NOMO-1 treated with DMSO at 0.1 percent for 48 hours (cell line): ENCODE data around the gene PIK3R1.

Experiments
- DNase-seq: peaks from one replicate; lab custom pipeline; 2025; ENCODE audit not compliant: unreplicated experiment; lab: John Stamatoyannopoulos, UW

The PIK3R1 gene

DNA sequence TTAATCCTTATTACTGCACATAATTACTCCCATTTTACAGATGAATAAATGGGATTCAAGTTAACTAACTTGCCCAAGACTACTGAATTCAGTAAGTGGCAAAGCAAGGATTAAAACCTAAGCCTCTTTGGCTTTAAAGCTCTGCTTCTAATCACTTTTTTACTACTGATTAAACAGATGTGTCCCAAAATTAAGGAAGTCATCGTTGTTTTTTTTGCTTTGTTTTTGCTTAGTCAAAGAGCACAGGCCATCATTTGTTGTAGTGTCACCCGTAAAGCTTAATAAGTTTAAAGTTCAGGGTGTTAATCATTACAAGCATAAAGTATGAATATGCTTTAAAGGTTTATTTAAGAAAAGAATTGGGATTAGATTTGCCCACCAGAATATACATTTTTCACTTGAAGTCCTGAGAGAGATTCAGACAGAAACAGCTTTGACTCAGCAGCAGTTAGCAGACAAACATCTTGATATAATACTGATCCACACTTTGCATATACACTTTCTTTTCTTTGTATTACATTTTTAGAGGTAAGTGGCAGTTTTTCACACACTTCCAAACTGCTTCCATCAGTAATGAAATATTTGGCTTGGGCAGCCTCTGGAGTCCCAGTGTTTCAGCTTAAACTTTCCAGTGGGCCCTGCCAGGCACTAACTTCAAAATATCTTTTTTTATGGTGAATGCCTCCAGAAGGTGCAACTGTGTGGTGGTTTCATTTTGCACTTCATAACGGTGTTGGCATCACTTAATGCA, 52.7 kb downstream of the PIK3R1 start:
- DNase-seq: no peak

DNA sequence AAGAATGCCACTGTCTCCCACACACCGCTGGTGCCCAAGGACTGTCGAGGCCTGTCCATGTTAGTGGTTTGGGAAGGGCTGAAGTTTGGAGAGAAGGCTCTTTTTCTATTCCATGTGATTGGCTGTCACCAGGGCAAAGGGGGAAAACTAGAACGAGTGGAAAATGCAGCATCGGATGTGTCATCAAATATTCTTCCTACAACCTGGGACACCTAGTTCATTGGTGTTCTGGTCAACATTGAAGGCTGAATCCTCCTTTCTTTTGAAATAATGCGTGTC, 53.2 kb downstream of the PIK3R1 start:
- DNase-seq: no peak

- no peak for DNase-seq
Observed at GRCh38 chr5:68269820-68270219, 54.3 kb downstream of the PIK3R1 start.

DNA sequence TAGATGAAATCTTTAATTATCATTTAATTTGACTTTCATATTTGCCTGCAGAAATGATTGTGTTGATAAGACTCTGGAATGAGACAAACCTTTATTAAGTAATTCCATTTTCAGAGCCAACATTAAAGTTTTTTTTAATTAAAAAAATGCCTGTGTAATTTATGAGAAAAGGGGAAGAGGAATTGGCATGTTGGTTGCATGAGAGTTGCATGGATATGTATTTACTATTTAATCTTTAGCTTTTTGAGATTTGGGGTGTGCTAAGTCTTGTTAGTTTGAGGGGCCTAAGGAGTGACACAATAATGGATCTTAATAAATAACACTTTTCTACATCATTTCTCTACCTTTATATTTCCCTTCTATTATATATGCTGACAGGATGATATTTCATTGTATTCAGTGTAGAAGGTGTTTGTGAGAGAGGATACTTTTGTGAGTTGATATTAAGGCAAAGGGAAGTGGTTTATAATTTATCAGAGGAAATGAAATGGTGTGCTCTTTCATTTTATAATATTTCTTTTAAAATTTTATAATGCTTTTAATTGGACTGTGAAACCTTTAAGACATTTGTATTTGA, 54.9 kb downstream of the PIK3R1 start:
- DNase-seq: no peak

- no peak for DNase-seq
Observed at GRCh38 chr5:68271124-68271523, 55.6 kb downstream of the PIK3R1 start.

GRCh38 chr5:68272289-68272688, 56.7 kb downstream of the PIK3R1 start:
- peak; percentile 27 for DNase-seq

GRCh38 chr5:68273717-68274409, 58.3 kb downstream of the PIK3R1 start:
- DNase-seq: no peak

DNA sequence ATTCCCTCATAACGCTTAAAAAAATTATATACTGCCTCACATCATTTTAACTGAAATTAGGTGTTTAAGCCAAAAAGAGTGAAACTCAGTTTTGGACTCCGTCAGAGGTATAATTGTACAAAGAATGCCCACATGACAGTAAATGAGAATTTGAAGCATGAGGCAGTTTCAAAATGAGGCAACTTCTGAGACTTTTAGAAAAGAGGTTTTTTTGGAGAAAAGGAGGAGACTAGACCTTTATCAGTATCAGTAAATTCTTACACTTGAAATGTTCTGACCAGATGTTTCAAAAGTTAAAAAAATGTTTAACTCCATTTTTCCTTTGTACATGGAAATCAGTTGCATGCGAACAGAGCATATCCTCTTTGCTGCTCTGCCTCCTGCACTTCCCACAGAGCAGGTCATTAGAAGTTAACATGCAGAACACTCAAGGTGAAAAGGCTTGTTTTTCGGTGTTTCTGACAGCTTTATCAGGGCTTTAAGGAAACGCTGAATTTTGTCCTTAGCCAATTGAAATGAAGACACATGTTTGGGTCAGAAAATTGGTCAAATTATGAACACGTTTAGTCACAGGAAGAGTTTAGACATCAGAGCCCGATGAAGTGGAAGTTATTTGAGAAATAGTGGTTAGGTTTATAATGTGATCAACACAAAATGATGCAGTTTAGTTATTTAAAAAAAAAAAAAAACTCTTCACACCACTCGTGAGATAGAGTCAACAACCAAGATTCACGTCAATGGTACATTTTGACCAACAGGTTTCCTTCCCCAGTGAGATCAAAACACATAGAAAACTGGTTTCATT, 59.5 kb downstream of the PIK3R1 start:
- no peak for DNase-seq

GRCh38 chr5:68276740-68277139, 61.2 kb downstream of the PIK3R1 start:
- DNase-seq: no peak

GRCh38 chr5:68277431-68277830, 61.9 kb downstream of the PIK3R1 start:
- DNase-seq: no peak

DNA sequence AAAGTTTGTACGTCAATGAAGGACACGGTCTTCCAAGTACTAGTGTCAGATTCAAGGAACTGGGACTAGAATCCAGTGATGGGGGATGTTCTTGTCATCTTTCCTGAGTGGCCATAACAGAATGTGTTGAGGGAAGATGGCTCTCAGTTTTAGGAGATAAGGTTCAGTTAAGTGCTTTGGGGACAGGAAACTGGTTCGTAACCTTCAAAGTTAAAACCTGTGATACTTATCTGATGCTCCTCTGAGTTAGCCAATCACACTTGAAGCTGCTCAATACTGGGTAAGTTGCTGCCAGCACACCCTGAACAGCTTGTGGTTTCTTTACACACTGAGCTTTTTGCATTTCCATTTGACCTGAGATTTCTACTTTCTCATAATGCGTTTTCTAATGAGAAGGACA, 64.4 kb downstream of the PIK3R1 start:
- DNase-seq: no peak

- no peak for DNase-seq
Observed at GRCh38 chr5:68282001-68282400, 66.4 kb downstream of the PIK3R1 start.

DNA sequence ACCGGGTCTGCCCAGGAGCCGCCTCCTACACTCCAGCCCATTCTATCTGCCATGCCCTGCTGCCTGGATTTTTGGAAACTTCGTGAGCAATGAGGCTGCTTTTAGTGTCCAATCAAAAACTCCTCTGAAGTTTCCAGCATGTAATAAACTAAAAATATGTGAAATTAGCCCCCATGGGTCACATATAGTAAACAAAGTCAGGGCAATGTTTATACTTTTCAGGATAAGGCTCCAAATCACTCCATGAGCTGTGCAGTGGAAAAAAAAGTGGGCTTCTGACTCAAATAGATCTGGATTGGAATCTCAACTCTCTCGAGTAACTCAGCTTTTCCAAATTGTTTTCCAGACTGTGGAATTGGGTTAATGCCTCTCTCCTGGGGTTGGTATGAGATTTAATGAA, 68.2 kb downstream of the PIK3R1 start:
- no peak for DNase-seq

DNA sequence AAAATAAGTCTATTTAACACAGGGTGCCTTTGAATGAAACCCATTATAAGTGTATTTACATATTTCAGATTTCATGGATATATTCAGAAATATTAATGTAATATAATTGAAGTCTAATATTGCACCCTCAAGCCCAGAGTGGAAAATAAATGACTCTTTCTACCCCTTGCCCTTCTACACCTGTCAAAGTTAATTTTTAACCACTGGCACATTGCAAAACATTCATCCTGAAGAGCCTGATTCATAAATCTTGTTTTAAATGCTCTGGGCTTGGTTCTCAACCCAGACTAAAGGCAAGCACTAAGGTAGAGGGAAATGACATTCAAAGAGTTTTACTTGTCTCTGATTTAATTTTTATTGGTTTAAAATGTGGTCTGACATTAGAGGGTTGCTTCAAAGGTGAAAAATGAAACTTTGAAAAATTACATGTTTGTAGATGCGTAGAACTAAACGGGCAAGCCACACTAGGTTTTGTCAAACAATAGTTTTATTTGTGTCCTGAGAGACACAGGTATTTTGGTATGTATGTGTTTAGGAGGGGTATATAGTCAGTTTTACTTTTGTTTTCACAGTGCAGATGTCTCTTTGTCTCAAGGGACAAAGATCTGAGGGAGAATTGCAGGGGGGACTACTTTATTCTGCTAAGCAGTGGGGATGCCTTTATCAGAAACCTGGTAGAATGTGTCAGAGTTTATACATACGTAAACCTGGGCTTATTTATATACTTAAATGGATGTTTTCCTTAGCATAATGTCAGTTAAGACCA, 69.7 kb downstream of the PIK3R1 start:
- no peak for DNase-seq

GRCh38 chr5:68285851-68286611, 70.5 kb downstream of the PIK3R1 start:
- DNase-seq: peak; percentile 43

GRCh38 chr5:68286612-68286912, 71.0 kb downstream of the PIK3R1 start:
- no peak for DNase-seq

- no peak for DNase-seq
Observed at GRCh38 chr5:68287631-68287975, 72.0 kb downstream of the PIK3R1 start.

DNA sequence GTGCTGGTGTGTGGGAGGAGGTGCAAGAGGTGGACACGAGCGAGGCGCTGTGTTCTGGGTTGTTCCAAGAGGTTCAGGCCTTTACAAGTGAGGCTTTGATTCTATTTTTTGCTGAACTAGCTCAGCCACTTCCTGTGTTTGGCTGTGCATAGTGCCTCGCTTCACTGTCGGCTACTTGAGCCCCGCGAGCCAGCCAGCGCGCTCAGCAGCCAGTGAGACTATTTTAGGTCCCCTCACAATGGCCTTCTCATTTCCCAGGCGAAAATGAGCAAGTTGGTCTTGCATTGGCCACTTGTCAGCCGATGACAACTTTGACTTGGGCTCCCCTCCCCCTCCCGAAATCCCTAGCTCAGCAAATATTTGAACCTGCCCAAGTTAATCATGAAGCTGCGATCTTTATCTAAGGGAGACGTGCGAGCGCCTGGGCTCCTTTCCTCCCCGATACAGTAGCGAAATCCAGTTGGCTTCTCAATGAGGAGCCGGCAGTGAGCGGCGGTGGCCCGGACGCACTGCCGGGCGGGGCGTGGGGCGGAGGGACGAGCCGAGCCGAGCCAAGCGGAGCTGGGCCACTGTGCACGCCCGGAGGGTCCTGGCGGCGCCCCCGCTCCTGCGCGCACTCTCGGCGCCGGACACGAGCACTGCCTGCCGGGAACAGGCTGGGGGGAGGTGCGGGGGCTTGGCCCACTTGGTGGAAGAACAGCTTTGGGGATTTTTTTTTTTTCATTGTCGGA, 72.6 kb downstream of the PIK3R1 start:
- DNase-seq: no peak

- no peak for DNase-seq
Observed at GRCh38 chr5:68288707-68289134, 73.2 kb downstream of the PIK3R1 start.

- no peak for DNase-seq
Observed at GRCh38 chr5:68289498-68289897, 73.9 kb downstream of the PIK3R1 start.
